DOHH2 (cell line): ENCODE data around the gene PPP4R3B.

Source experiments
- H3F3A ChIP-seq: fragments of 200-600 bp; sonication (generic), shearing (Covaris generic); 2 replicates; pipeline ENCODE4 v1.6.0; 2016; ENCODE audit warnings: antibody characterized with exemption, mild to moderate bottlenecking; ENCODE audit not compliant: control insufficient read depth, insufficient read depth
- H3K27ac ChIP-seq: fragments of 200-600 bp; sonication (generic); 2 replicates; pipeline ENCODE4 v1.5.1; 2014; ENCODE audit warnings: low read depth, mild to moderate bottlenecking, low read length, moderate library complexity
- H3K27me3 ChIP-seq: fragments of 200-600 bp; sonication (generic); 2 replicates; pipeline ENCODE4 v1.6.1; 2014; ENCODE audit warnings: mild to moderate bottlenecking, low read length, mixed read lengths; ENCODE audit not compliant: control insufficient read depth
- H3K36me3 ChIP-seq: fragments of 200-600 bp; sonication (generic); 2 replicates; pipeline ENCODE4 v1.6.1; 2014; ENCODE audit warnings: mild to moderate bottlenecking, low read length, moderate library complexity, mixed read lengths; ENCODE audit not compliant: control insufficient read depth
- H3K4me1 ChIP-seq: fragments of 200-600 bp; sonication (generic); 2 replicates; pipeline ENCODE4 v1.6.1; 2014; ENCODE audit warnings: mild to moderate bottlenecking, low read length, mixed read lengths; ENCODE audit not compliant: control insufficient read depth
- H3K4me2 ChIP-seq: fragments of 200-600 bp; sonication (generic); 2 replicates; pipeline ENCODE4 v1.6.0; 2014; ENCODE audit warnings: mild to moderate bottlenecking, low read length, moderate library complexity
- H3K4me3 ChIP-seq: fragments of 200-600 bp; sonication (generic); 2 replicates; pipeline ENCODE4 v1.5.1; 2014; ENCODE audit warnings: mild to moderate bottlenecking, low read length, mixed read lengths
- H3K79me2 ChIP-seq: fragments of 200-600 bp; sonication (generic); 2 replicates; pipeline ENCODE4 v1.6.1; 2014; ENCODE audit warnings: mild to moderate bottlenecking, low read length, mixed read lengths; ENCODE audit not compliant: control insufficient read depth
- H3K9me2 ChIP-seq: fragments of 200-600 bp; sonication (generic); replicated peaks from 2 replicates; pipeline ENCODE4 v1.6.1; 2014; ENCODE audit warnings: mild to moderate bottlenecking, low read length, mixed read lengths; ENCODE audit not compliant: control insufficient read depth
- H3K9me3 ChIP-seq: fragments of 200-600 bp; sonication (generic); 2 replicates; pipeline ENCODE4 v1.6.1; 2014; ENCODE audit warnings: antibody characterized with exemption, low read length, mixed read lengths; ENCODE audit not compliant: control insufficient read depth, insufficient read depth
- H4K20me1 ChIP-seq: fragments of 200-600 bp; sonication (generic); 2 replicates; pipeline ENCODE4 v1.6.0; 2014; ENCODE audit warnings: low read depth, mild to moderate bottlenecking, antibody characterized with exemption, low read length, moderate library complexity; ENCODE audit not compliant: control insufficient read depth, insufficient read depth
- EZH2phosphoT487 ChIP-seq: fragments of 200-600 bp; sonication (generic); IDR thresholded peaks from 2 replicates; pipeline ENCODE4 v1.6.1; 2017; ENCODE audit warnings: borderline replicate concordance, mild to moderate bottlenecking, antibody characterized with exemption, low read length, moderate library complexity, mixed read lengths
- TF ChIP-seq, protein P1 (sequence below): fragments of 200-600 bp; sonication (generic); IDR thresholded peaks from one replicate; pipeline ENCODE4 v1.5.1; 2014; ENCODE audit warnings: antibody characterized with exemption, mild to moderate bottlenecking, low read depth, low read length; ENCODE audit not compliant: poor library complexity, severe bottlenecking

Gene PPP4R3B

DNA sequence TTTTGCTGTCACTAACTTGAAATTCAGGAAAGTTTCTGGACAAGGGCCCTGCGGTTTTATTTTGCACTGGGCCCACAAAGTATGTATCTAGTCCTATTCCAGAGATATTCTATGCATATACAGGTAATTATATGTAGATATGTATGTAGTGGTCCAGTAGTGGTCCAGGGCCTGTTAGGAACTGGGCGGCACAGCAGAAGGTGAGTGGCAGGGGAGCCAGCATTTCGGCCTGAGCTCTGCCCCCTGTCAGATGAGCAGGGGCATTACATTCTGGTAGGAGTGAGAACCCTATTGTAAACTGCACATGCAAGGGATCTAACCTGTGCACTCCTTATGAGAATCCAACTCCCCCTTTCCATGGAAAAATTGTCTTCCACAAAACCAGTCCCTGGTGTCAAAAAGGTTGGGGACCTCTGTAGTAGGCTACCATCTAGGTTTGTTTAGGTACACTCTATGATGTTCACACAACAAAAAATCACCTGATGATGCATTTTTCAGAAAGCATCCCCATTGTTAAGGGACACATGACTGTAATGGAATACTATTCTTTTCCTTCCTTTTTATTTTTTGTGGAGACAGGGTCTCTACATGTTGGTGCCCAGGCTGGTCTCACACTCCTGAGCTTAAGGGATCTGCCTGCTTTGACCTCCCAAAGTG, 2.8 kb upstream of the PPP4R3B start:
- H3K27me3 ChIP-seq = no peaks in the 10 kb centered on the region
- H3K79me2 ChIP-seq = peaks cover 93% of the 10 kb centered on the region
- H3K4me1 ChIP-seq = peaks cover 45% of the 10 kb centered on the region
- peaks cover 69% of the 10 kb centered on the region for H3K36me3 ChIP-seq
- peak overlapping the region; percentile 92 for H3K4me2 ChIP-seq
- H3K4me3 ChIP-seq = peak overlapping the region; percentile 86
- H3K9me3 ChIP-seq = no peaks in the 10 kb centered on the region
- peaks cover 31% of the 10 kb centered on the region for H4K20me1 ChIP-seq
- no peak for TF ChIP-seq EZH2phosphoT487
- TF ChIP-seq, protein P1, sequence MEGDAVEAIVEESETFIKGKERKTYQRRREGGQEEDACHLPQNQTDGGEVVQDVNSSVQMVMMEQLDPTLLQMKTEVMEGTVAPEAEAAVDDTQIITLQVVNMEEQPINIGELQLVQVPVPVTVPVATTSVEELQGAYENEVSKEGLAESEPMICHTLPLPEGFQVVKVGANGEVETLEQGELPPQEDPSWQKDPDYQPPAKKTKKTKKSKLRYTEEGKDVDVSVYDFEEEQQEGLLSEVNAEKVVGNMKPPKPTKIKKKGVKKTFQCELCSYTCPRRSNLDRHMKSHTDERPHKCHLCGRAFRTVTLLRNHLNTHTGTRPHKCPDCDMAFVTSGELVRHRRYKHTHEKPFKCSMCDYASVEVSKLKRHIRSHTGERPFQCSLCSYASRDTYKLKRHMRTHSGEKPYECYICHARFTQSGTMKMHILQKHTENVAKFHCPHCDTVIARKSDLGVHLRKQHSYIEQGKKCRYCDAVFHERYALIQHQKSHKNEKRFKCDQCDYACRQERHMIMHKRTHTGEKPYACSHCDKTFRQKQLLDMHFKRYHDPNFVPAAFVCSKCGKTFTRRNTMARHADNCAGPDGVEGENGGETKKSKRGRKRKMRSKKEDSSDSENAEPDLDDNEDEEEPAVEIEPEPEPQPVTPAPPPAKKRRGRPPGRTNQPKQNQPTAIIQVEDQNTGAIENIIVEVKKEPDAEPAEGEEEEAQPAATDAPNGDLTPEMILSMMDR = peak; percentile 78
- no peaks in the 10 kb centered on the region for H3K9me2 ChIP-seq
- no peak overlapping the region for H3K27ac ChIP-seq
- H3F3A ChIP-seq = 0 out of 2 replicates have a peak, but pooled peaks cover 3% of the 10 kb centered on the region

DNA sequence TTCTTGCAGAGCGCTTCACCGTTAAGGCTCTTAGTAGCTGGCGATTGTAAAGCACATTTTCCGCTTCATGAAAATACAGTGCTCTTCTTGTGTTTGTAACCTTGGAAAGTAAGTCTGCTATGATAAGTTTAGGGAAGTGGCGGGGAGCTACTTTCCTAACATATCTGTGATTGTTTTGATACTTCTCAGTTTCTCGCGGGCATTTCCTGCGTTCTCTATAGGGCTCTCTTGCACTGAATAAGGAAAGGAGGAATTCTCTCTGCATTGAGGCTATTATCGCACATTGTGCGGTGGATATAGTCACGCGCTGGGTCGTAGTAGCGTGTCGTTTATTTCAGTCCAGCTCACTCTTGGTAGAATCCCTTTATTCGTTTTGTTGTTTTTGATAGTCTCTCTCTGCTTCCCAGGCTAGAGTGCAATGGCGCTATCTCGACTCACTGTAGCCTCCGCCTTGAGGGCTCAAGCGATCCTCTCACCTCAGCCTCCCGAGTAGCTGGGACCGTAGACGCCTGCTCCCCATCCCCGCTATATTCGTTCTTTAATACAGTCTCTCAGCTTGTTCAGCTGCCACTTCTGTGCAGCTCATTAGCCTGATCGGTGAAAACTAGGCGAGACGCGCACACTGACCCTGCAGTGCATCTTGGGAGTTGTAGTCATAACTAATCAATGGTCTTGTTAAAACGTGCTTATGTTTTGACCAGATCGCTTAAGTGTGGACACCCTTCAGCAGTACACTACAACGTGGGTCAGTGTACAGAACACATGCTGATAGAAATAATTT, 1.0 kb upstream of the PPP4R3B start:
- Histone ChIP-seq H4K20me1 (peaks cover 32% of the 10 kb centered on the region), H3K36me3 (peaks cover 83% of the 10 kb centered on the region), H3K27me3 (no peaks in the 10 kb centered on the region), H3K27ac (peak overlapping the region; percentile 72), H3K9me3 (no peaks in the 10 kb centered on the region), H3K79me2 (peaks cover 98% of the 10 kb centered on the region), H3K4me1 (peaks cover 47% of the 10 kb centered on the region), H3K9me2 (no peaks in the 10 kb centered on the region), H3K4me2 (peak overlapping the region; percentile 92), H3F3A (0 out of 2 replicates have a peak, but pooled peaks cover 3% of the 10 kb centered on the region), H3K4me3 (peak overlapping the region; percentile 86)
- TF ChIP-seq EZH2phosphoT487 = no peak
- TF ChIP-seq, protein P1 = no peak

DNA sequence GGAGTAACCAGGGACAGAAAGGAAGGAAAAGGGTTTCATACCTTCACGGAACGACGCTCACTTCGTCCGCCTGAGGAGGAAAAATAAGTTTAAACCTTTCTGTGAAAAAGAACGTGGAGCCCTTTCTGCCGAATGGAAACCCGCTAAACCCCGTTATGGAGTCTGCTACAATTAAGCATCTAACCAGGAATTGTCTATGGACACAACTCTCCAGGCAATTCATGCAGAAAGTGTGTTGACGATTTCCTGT, 528 bp upstream of the PPP4R3B start:
- peaks cover 46% of the 10 kb centered on the region for H3K4me1 ChIP-seq
- H3K9me2 ChIP-seq = no peaks in the 10 kb centered on the region
- no peaks in the 10 kb centered on the region for H3K9me3 ChIP-seq
- TF ChIP-seq, protein P1 = no peak
- no peak for TF ChIP-seq EZH2phosphoT487
- peaks cover 83% of the 10 kb centered on the region for H3K36me3 ChIP-seq
- H3K4me2 ChIP-seq = peak overlapping the region; percentile 92
- peak overlapping the region; percentile 72 for H3K27ac ChIP-seq
- peaks cover 29% of the 10 kb centered on the region for H4K20me1 ChIP-seq
- 0 out of 2 replicates have a peak, but pooled peaks cover 3% of the 10 kb centered on the region for H3F3A ChIP-seq
- no peaks in the 10 kb centered on the region for H3K27me3 ChIP-seq
- peak overlapping the region; percentile 86 for H3K4me3 ChIP-seq
- H3K79me2 ChIP-seq = peaks cover 98% of the 10 kb centered on the region
